Ascending aorta (tissue), 2 donors: ENCODE results near the gene ZNF594. TPM values are rescaled to one million over a fixed set of nuclear protein-coding genes. Genes with fewer than 3 reads are reported as not detected.

Experiments
- DNase-seq, 2 donors: peaks; one replicate each; pipeline ENCODE4 v3.0.0-alpha.2; 2019; ENCODE audit warnings: low spot score in 2 of 2
- H3K27ac ChIP-seq, 2 donors: fragments of 200-600 bp; sonication (generic); one replicate each; pipeline ENCODE4 v1.5.1; 2016 to 2017; ENCODE audit warnings: mild to moderate bottlenecking in 1 of 2
- H3K27me3 ChIP-seq: fragments of 200-600 bp; sonication (generic); one replicate; pipeline ENCODE4 v1.5.1; 2017
- H3K36me3 ChIP-seq, 2 donors: fragments of 200-600 bp; sonication (generic); one replicate each; pipeline ENCODE4 v1.5.1; 2016
- H3K4me1 ChIP-seq, 2 donors: fragments of 200-600 bp; sonication (generic); one replicate each; pipeline ENCODE4 v1.5.1; 2016 to 2017; ENCODE audit warnings: mild to moderate bottlenecking in 1 of 2
- H3K4me3 ChIP-seq, 2 donors: fragments of 200-600 bp; sonication (generic); one replicate each; pipeline ENCODE4 v1.5.1; 2016 to 2017; ENCODE audit warnings: mild to moderate bottlenecking in 1 of 2
- H3K9me3 ChIP-seq, 2 donors: fragments of 200-600 bp; sonication (generic); one replicate each; pipeline ENCODE4 v1.5.1; 2016
- intact Hi-C: fragments of 100-400 bp; cut with DNase I; formaldehyde crosslinking; loops from one replicate; pipeline ENCODE4 v1.15.1; 2023
- total RNA-seq: library from RNA; depleted of rRNA; stranded (reverse); fragments of >200 nt; gene quantifications from one replicate; pipeline ENCODE4 v1.1.0, GENCODE V29; 2016
- TF ChIP-seq, protein P1 (sequence below), 3 experiments: fragments of 200-600 bp in 2 of 3; fragments of 450-650 bp in 1 of 3; sonication (generic) in 2 of 3; IDR thresholded peaks; one replicate each; pipeline ENCODE4 v1.5.1; 2016 to 2019; ENCODE audit warnings: antibody characterized with exemption in 3 of 3, mild to moderate bottlenecking in 1 of 3, moderate library complexity in 1 of 3

ZNF594 gene
- total RNA-seq, 1 donor from 2014 or later: 0.21 TPM

GRCh38 chr17:5203908-5204294 lies 12.2 kb upstream of the ZNF594 start:
- Histone ChIP-seq H3K36me3 (no peaks in the 10 kb centered on the region), H3K9me3 (no peaks in the 10 kb centered on the region), H3K27ac (no peak overlapping the region), H3K4me3 (no peak overlapping the region), H3K4me1 (no peaks in the 10 kb centered on the region), H3K27me3 (no peaks in the 10 kb centered on the region)
- TF ChIP-seq, protein P1, sequence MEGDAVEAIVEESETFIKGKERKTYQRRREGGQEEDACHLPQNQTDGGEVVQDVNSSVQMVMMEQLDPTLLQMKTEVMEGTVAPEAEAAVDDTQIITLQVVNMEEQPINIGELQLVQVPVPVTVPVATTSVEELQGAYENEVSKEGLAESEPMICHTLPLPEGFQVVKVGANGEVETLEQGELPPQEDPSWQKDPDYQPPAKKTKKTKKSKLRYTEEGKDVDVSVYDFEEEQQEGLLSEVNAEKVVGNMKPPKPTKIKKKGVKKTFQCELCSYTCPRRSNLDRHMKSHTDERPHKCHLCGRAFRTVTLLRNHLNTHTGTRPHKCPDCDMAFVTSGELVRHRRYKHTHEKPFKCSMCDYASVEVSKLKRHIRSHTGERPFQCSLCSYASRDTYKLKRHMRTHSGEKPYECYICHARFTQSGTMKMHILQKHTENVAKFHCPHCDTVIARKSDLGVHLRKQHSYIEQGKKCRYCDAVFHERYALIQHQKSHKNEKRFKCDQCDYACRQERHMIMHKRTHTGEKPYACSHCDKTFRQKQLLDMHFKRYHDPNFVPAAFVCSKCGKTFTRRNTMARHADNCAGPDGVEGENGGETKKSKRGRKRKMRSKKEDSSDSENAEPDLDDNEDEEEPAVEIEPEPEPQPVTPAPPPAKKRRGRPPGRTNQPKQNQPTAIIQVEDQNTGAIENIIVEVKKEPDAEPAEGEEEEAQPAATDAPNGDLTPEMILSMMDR (IDR thresholded peaks at IDR 0.05): no peak
- intact Hi-C loops: no loop called here
- DNase-seq: no peak

DNA sequence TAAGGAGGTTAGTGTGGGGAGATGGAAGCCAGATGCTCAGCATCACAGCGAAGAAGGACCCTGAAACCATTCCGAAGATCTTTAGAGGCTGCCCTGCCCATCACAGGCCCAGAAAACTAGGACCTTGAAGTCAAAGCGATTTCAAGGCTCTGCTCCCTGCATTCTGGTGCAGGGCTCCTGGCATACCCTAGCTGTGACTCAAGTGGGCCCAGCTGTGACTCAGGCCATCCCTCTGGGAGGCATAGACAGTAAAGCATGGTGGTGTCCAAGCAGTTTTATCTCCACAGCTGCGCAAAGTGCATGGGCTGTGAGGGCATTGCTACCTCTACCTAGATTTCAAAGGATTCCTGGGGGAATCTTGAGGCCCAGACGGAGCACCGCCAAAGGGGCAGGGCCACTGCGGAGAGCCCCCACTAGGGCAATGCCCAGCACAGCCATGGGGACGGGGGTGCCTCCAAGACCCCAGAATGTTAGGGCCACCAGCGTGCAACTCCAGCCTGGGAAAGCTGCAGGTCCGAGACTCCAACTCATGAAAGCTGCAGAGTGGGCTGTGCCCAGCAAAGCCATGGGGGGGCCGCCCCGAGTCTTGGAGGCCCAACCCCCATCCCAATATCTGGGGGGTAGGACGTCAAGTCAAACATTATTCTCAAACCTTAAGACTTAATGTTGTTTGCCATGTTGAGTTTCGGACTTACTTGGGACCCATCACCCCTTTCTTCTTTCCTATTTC lies 11.7 kb upstream of the ZNF594 start:
- TF ChIP-seq, protein P1 (IDR thresholded peaks at IDR 0.05): no peak
- intact Hi-C loops: no loop called here
- H3K9me3 ChIP-seq: no peaks in the 10 kb centered on the region

DNA sequence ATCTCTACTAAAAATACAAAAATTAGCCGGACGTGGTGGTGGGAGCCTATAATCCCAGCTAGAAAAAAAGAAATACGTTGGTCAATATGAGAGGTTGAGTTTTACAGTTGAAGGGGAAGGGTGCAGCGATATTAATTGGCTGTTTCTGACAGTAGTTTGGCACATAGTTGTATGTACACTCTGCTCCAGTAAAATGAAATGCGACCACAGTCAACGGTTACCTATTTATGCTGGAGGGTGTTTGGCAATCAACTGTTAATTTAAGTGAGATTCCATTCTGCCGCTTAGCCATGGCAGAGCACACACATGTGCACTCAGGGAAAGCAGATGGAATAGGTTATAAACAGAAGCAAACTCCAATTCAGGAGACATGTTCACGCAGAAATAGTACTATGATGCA lies 9.3 kb upstream of the ZNF594 start:
- TF ChIP-seq, protein P1 (IDR thresholded peaks at IDR 0.05): no peak
- H3K27me3 ChIP-seq: no peaks in the 10 kb centered on the region
- H3K4me3 ChIP-seq: no peak overlapping the region
- H3K9me3 ChIP-seq: no peaks in the 10 kb centered on the region
- H3K36me3 ChIP-seq: no peaks in the 10 kb centered on the region
- H3K27ac ChIP-seq: no peak overlapping the region
- H3K4me1 ChIP-seq: no peaks in the 10 kb centered on the region
- intact Hi-C loops: no loop called here
- DNase-seq: no peak

More for the DNA sequence above, 11.7 kb upstream of the ZNF594 start:
- Histone ChIP-seq H3K27me3 (no peaks in the 10 kb centered on the region), H3K36me3 (no peaks in the 10 kb centered on the region), H3K4me1 (no peaks in the 10 kb centered on the region), H3K27ac (no peak overlapping the region), H3K4me3 (no peak overlapping the region)
- DNase-seq: no peak

GRCh38 chr17:5200360-5200759 lies 8.7 kb upstream of the ZNF594 start:
- intact Hi-C loops: no loop called here
- Histone ChIP-seq H3K36me3 (no peaks in the 10 kb centered on the region), H3K27ac (no peak overlapping the region), H3K27me3 (no peaks in the 10 kb centered on the region), H3K4me3 (no peak overlapping the region), H3K4me1 (no peaks in the 10 kb centered on the region), H3K9me3 (no peaks in the 10 kb centered on the region)
- TF ChIP-seq, protein P1 (IDR thresholded peaks at IDR 0.05): no peak
- DNase-seq: no peak

DNA sequence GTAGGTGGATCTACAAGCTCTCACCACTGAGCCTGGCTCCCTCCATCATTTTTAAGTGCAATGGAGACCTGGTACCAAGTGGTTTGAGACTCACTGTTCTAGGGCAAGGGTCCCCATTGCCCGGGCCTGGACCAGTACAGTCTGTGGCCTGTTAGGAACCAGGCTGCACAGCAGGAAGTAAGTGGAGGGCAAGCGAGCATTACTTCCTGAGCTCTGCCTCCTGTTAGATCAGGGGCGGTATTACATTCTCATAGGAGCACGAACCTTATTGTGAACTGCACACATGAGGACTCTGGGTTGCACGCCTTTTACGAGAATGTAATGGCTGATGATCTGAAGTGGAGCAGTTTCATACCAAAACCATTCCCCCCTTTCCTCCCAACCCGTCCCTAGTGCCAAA lies 6.8 kb upstream of the ZNF594 start:
- H3K36me3 ChIP-seq: no peaks in the 10 kb centered on the region
- H3K27me3 ChIP-seq: no peaks in the 10 kb centered on the region
- no peak overlapping the region for H3K4me3 ChIP-seq
- TF ChIP-seq, protein P1 (IDR thresholded peaks at IDR 0.05): no peak
- H3K27ac ChIP-seq: no peak overlapping the region
- H3K9me3 ChIP-seq: no peaks in the 10 kb centered on the region
- no peak for DNase-seq
- no peaks in the 10 kb centered on the region for H3K4me1 ChIP-seq
- intact Hi-C loops: loop anchor here (10.0 kb wide), 1 partner anchor 1816 kb away; the partner anchor contains the start of gene RNASEK
